GM19043 (cell line): ENCODE data around the gene HDDC3.

ENCODE experiments used
- ATAC-seq: cut with Tn5 transposase; IDR thresholded peaks from one replicate; pipeline ENCODE4 v1.9.1; 2021; ENCODE audit warnings: low read depth; ENCODE audit not compliant: unreplicated experiment

The HDDC3 gene

GRCh38 chr15:90881181-90881977, 51.0 kb downstream of the HDDC3 start:
- ATAC-seq: no peak

DNA sequence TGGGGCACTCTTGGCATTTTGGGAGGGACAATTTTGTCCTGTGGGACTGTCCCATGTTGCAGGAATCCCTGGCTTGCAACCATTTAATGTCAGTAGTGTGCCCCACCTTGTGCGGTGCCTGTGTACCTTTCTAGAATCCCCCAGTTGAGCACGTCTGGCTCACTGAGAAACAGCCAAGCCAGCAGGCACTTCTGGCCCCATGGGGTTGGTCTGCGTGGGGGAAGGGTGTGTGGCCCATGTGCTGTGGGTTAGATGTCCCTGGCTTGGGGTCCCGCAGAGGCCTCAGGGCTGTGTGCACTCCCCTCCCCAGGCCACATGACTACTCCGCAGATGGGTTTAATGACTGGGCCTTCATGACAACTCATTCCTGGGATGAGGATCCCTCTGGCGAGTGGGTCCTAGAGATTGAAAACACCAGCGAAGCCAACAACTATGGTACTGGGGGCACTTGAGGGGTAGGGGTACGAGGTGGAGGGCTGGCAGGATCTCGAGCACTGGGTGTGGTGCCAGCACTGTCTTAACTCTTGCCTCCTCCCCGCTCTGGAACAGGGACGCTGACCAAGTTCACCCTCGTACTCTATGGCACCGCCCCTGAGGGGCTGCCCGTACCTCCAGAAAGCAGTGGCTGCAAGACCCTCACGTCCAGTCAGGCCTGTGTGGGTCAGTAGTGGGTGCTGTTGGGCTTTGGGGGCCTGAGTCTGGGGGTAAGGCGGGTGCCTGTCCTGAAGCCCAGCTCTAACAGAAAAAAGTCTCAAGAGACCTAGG, 51.8 kb downstream of the HDDC3 start:
- no peak for ATAC-seq
